ENCODE results near the gene PDZD2.

DNA sequence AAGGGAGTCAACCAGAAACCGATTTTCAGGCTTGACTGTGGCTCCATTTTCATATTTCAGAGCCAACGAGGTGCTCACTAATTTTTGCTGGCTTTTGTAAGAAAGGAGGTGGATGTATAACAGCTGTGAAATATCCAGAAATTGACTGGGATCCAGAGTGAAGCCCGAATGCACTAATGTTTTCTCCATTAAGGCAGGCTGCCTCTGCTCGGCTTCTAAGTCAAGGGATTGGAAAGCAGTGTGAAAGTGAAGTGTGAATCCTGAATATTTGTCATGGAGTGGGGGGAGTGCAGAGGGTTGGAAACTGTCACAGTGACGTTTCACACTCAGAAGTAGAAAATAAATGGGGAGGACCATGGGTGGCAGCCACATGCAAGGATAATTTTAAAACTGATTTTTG, 297.8 kb downstream of the PDZD2 start:
- no peak for TF ChIP-seq POLR2A (IDR thresholded peaks at IDR 0.05)
- TF ChIP-seq, protein P1, sequence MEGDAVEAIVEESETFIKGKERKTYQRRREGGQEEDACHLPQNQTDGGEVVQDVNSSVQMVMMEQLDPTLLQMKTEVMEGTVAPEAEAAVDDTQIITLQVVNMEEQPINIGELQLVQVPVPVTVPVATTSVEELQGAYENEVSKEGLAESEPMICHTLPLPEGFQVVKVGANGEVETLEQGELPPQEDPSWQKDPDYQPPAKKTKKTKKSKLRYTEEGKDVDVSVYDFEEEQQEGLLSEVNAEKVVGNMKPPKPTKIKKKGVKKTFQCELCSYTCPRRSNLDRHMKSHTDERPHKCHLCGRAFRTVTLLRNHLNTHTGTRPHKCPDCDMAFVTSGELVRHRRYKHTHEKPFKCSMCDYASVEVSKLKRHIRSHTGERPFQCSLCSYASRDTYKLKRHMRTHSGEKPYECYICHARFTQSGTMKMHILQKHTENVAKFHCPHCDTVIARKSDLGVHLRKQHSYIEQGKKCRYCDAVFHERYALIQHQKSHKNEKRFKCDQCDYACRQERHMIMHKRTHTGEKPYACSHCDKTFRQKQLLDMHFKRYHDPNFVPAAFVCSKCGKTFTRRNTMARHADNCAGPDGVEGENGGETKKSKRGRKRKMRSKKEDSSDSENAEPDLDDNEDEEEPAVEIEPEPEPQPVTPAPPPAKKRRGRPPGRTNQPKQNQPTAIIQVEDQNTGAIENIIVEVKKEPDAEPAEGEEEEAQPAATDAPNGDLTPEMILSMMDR (IDR thresholded peaks at IDR 0.05): no peak
